Right ventricle myocardium superior (tissue), 1 donor: Measurements from ENCODE around the gene HCST. TPM values are rescaled to one million over a fixed set of nuclear protein-coding genes. Genes with fewer than 3 reads are reported as not detected.
"Not testable (repeated sequence)": the region's sequence is repeated elsewhere in the genome, so short reads cannot be mapped to it uniquely, and the experiment has no call there.

Source experiments
- ATAC-seq: fragments of 200-7000 bp; cut with Tn5 transposase; one replicate; pipeline ENCODE4 v1.9.1; 2020; ENCODE audit warnings: mild to moderate bottlenecking; ENCODE audit not compliant: poor library complexity
- DNase-seq: peaks from one replicate; pipeline ENCODE4 v3.0.0-alpha.2; 2020
- intact Hi-C: fragments of 100-400 bp; cut with DNase I; formaldehyde crosslinking; loops from one replicate; pipeline ENCODE4 v1.11.2; 2022
- total RNA-seq: library from RNA; stranded (reverse); fragmentation: NEBNext Ultra II Directional; extraction: Animal tissue kit (Norgen Biotek cat#: 25700); gene quantifications from one replicate; pipeline ENCODE4 v1.2.1, GENCODE V29; 2021
- donor health status: DM: no; HTN: yes; CAD: no; lungs with severe emphysema.

HCST gene
- total RNA-seq, 1 donor from 2014 or later = 4.1 TPM

DNA sequence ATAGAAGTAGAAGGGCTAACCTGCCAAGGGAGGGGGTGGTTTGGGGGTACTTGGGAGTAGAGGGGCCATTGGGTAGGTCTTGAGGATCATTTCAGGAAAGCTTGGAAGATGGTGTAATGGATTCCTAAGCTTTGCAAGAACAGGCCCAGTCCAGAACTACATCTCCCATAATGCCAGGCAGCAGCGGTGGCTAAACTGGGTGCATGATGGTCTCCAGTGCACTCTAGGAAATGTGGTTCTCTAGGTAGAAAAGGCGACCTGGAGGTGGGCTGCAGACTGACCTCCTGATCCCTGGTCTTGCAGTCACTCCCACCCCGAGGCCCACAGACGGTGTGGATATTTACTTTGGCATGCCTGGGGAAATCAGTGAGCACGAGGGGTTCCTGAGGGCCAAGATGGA is 30.1 kb upstream of the HCST start:
- intact Hi-C loops = no loop called here
- DNase-seq = no peak
- ATAC-seq = no peak

- intact Hi-C loops = no loop called here
- ATAC-seq (no peak), DNase-seq (no peak)
Measured at GRCh38 chr19:35874392-35874930, 27.9 kb upstream of the HCST start.

- no peak for ATAC-seq
Measured at GRCh38 chr19:35879068-35879467, 23.3 kb upstream of the HCST start.

DNA sequence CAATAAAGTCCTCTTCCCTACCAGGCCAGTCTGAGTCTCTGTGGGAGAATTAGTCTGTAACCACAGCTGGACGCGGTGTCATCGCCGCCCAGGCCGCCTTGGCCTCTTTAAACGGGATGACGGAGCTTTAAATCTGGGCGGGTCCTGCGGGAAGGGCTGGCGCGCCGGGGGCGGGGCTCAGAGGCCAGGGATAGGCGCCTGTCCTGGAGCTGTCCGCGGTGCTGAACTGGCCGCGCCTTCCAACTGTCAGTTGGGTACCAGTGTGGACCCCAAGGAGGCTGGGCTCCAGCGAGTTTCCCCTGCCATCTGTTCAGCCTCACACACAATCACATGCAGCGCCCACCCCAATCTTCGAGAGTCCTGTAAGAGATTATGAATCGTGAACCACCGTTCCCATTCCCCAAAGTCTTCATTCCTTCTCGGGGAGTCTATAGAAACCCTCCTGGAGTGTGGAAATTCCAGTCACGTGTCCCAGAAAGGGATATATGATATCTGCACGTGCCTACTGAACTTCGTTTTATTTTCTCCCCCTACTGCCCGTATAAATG is 22.5 kb upstream of the HCST start:
- intact Hi-C loops = loop anchor here (5.0 kb wide), 1 partner anchor 52 kb away; no protein-coding TSS in a partner anchor
- DNase-seq = peak; percentile 96
- peak; percentile 98 for ATAC-seq

More at GRCh38 chr19:35879068-35879467, 23.3 kb upstream of the HCST start:
- DNase-seq = no peak
- intact Hi-C loops = no loop called here

- DNase-seq (no peak), ATAC-seq (peak; percentile 44)
- intact Hi-C loops = loop anchor here (5.0 kb wide), 1 partner anchor 50 kb away; no protein-coding TSS in a partner anchor
Measured at GRCh38 chr19:35882114-35882832, 20.1 kb upstream of the HCST start.

GRCh38 chr19:35883882-35884281 is 18.4 kb upstream of the HCST start:
- no peak for DNase-seq
- no peak for ATAC-seq
- intact Hi-C loops = loop anchor here (5.0 kb wide), 1 partner anchor 48 kb away; no protein-coding TSS in a partner anchor

GRCh38 chr19:35885225-35885738 is 17.0 kb upstream of the HCST start:
- DNase-seq (no peak), ATAC-seq (no peak)
- intact Hi-C loops = no loop called here

DNA sequence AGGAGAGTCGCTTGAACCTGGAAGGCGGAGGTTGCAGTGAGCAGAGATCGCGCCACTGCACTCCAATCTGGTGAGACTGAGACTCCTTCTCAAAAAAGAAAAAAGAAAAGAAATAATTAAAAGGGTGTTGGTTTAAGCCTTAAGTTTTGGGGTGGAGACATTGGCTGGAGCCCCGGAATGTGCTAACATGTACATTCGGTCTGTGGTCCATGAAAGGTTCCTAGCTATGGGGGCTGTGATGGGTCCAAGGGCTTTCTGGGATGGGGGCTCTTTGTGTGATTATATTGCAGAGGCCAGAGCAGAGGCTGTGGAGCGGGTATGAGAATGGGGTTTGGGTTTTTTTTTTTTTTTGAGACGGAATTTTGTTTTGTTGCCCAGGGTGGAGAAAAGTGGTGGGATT is 16.4 kb upstream of the HCST start:
- DNase-seq = no peak
- intact Hi-C loops = no loop called here
- no peak for ATAC-seq

GRCh38 chr19:35887197-35887596 is 15.1 kb upstream of the HCST start:
- intact Hi-C loops = no loop called here
- ATAC-seq (no peak), DNase-seq (no peak)

DNA sequence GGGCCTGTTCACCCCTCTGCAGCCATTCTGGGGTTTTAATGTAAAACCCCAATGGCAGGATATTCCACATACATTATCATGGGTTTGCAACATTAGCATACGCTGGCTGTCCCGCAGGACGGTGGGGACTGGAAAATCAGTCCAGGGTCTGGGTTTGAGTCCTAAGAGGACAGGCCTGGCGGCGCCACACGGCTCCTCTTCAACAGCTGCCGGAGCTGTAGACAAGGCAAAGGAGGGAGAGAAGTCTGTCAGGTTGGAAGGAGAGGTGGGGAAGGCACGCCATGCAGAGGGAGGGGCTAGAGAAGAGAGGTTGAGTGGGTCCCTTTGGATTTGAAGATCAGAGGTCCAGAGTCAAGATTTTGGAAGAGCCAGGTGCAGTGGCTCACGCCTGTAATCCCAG is 13.9 kb upstream of the HCST start:
- intact Hi-C loops = no loop called here
- DNase-seq = no peak
- no peak for ATAC-seq

DNA sequence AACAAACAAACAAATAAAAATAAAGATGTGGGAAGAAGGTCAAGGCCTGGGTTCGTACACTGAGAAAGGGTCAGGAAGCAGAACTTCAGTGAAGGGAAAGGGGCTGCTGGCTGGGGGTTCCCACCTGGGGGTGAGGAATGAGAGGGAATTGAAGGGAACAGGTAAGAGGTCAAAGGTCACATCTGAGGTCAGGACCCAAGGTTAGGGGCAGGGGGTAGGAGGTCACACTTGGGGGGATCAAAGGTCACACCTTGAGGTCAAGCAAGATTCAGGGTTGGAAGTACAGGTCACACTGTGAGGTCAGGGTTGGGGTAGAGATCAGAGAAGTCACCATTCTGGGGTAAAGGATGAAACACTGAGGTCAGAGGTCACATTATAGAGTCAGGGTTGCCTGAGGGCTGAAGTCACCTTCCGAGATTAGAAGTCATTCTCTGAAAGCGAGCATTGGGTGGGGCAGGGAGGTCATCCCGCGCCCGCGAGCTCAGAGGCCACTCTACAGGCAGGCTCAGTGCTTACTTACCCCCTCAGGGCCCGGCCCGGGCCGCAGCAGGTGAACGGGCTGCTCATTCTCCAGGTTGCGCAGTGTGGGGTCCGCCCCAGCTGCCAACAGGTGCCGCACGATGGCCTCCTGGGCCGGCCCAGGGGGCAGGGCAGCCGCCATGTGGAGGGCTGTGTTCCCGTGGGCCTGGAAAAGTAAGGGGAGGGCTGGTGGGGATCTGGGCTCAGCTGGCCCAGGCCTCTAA is 12.8 kb upstream of the HCST start:
- intact Hi-C loops = no loop called here
- DNase-seq (no peak), ATAC-seq (no peak)

- intact Hi-C loops = no loop called here
- DNase-seq (no peak), ATAC-seq (no peak)
Measured at GRCh38 chr19:35890113-35890650, 12.1 kb upstream of the HCST start.

GRCh38 chr19:35891819-35892218 is 10.5 kb upstream of the HCST start:
- intact Hi-C loops, ATAC-seq, DNase-seq: not testable (repeated sequence)

- no peak for DNase-seq
- intact Hi-C loops = no loop called here
- ATAC-seq = no peak
Measured at GRCh38 chr19:35894342-35894741, 8.0 kb upstream of the HCST start.

GRCh38 chr19:35895911-35896642 is 6.3 kb upstream of the HCST start:
- intact Hi-C loops = no loop called here
- DNase-seq = no peak
- no peak for ATAC-seq

DNA sequence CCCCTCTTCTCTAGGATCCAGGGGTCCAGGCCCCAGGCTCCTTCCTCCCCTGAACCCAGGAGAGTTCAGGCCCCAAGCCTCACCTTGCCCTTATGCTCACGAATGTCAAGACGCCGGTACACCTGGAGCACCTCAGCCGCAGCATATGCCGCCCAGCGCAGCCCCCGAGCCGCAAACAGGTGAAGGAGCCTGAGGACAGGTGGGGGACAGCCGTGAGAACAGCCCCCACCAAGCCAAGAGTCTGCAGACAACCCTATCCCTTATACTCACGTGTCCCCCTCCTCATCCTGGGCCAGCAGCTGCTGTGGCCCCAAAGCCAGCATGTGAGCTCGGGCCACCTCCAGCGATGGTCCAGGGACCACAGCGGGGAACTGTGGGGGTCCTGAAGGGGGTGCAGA is 5.7 kb upstream of the HCST start:
- ATAC-seq = no peak
- DNase-seq = no peak
- intact Hi-C loops = no loop called here

DNA sequence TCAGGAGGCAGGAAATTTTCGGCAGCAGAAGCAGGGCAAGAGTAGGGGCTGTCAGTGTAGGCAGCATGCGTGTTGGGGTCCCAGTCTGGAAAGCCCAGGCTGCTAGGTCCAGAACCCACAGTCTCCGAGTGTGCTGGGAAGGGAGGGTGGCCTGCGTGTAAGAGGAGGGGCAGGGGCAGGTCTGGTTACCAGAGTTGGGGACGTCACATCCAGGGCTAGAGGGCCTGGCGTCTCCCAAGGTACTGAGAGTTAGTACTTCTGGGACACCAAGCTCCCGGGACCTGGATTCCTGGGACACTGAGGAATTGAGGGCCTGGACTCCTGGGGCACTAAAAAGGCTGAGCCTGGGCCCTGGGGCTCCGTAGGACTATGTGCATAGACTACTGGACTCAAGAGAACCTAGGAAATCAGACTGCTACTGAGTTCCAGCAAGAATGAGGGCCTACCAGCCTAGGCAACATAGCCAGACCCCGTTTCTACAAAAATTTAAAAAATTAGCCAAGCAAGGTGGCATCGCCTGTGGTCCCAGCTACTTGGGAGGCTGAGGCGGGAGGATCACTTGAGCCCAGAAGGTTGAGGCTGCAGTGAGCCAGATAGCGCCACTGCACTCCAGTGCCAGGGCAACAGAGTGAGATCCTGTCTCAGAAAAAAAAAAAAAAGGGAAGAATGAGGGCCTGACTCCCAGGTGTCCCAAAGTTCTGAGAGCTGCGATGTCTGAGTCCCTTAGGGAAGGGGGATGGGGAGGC is 4.5 kb upstream of the HCST start:
- DNase-seq = no peak
- no peak for ATAC-seq
- intact Hi-C loops = no loop called here

DNA sequence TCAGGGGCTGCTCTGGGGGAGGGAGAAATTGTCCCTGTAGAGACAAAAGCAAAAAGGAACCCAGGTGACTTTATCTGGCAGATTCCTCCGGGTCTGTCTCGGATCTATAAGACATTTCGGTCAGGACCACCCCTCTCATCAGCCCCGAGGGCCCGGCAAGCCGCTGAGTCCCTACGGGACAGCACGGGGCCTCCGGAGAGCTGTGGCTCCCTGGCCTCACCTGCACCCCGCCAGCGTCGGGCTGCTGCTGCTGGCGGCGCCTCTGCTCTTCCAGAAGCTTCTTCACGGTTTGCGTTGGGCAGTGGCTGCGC is 3.9 kb upstream of the HCST start:
- DNase-seq (no peak), ATAC-seq (peak; percentile 2)
- intact Hi-C loops = no loop called here
